AG04449 (cell line): ENCODE data around the gene KCNN1.
"Not testable (repeated sequence)": the region's sequence is repeated elsewhere in the genome, so short reads cannot be mapped to it uniquely, and the experiment has no call there.

Experiments used
- CTCF ChIA-PET: fragments of 350-600 bp; formaldehyde crosslinking; extraction: SDS; loops from one replicate; lab custom pipeline; 2021; ENCODE audit warnings: antibody characterized with exemption; lab: Yijun Ruan, JAX
- POLR2A ChIA-PET: fragments of 400-600, 350-600 bp; formaldehyde crosslinking; extraction: SDS; loops from one replicate; lab custom pipeline; 2020; ENCODE audit warnings: antibody characterized with exemption, inconsistent platforms; lab: Yijun Ruan, JAX
- DNase-seq: peaks from one replicate; pipeline ENCODE4 v3.0.0-alpha.2; 2010; ENCODE audit warnings: low read depth, low spot score
- H3K4me3 ChIP-seq: 2 replicates; pipeline ENCODE4 v1.5.1; 2011; ENCODE audit warnings: low read depth, mild to moderate bottlenecking, control low read depth, low read length
- TF ChIP-seq, protein P1 (sequence below): IDR thresholded peaks from one replicate; pipeline ENCODE4 v1.5.1; 2011; ENCODE audit warnings: mild to moderate bottlenecking, moderate library complexity, low read length, control low read depth, inconsistent platforms; ENCODE audit not compliant: insufficient read depth; ENCODE audit errors: missing control alignments

The KCNN1 gene

GRCh38 chr19:18023622-18024251 lies 56.8 kb downstream of the KCNN1 start:
- CTCF ChIA-PET: interaction anchor here (0.6 to 1.2 kb wide), 5 partner anchors 34 to 137 kb away, joined by 3 to 4 read pairs (median 4); no protein-coding TSS in a partner anchor
- no peak for DNase-seq
- TF ChIP-seq, protein P1, sequence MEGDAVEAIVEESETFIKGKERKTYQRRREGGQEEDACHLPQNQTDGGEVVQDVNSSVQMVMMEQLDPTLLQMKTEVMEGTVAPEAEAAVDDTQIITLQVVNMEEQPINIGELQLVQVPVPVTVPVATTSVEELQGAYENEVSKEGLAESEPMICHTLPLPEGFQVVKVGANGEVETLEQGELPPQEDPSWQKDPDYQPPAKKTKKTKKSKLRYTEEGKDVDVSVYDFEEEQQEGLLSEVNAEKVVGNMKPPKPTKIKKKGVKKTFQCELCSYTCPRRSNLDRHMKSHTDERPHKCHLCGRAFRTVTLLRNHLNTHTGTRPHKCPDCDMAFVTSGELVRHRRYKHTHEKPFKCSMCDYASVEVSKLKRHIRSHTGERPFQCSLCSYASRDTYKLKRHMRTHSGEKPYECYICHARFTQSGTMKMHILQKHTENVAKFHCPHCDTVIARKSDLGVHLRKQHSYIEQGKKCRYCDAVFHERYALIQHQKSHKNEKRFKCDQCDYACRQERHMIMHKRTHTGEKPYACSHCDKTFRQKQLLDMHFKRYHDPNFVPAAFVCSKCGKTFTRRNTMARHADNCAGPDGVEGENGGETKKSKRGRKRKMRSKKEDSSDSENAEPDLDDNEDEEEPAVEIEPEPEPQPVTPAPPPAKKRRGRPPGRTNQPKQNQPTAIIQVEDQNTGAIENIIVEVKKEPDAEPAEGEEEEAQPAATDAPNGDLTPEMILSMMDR: no peak
- H3K4me3 ChIP-seq: no peak overlapping the region
- POLR2A ChIA-PET: interaction anchor here (1.2 kb wide), 1 partner anchor 197 kb away, joined by 3 read pairs; no protein-coding TSS in a partner anchor

DNA sequence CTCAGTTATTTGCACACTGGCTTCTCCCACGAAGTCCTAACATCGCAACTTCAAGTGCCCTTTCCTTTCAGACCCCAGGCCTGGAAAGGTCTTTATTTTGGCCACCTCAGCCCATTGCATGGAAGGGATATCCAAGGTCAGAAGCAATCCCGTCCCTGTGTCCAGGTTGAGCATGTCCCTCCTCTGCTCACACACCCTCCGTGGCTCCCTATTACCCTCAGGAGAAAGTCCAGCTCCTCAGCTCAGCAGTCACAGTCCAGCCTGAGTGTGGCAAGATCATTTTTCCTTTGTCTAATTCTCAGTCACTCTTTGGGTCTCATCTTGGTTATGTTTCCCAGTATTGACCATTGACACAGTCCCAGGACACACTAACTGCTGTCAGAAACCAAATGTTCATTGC lies 60.2 kb downstream of the KCNN1 start:
- ChIA-PET CTCF (interaction anchor here (1.4 to 3.8 kb wide), 2 partner anchors 31 to 86 kb away, joined by 3 to 18 read pairs; no protein-coding TSS in a partner anchor), POLR2A (no interaction called here)
- no peak for DNase-seq
- TF ChIP-seq, protein P1: no peak
- H3K4me3 ChIP-seq: no peak overlapping the region

GRCh38 chr19:18029617-18030338 lies 62.9 kb downstream of the KCNN1 start:
- TF ChIP-seq, protein P1: no peak
- H3K4me3 ChIP-seq: no peak overlapping the region
- DNase-seq: no peak
- POLR2A ChIA-PET: no interaction called here
- CTCF ChIA-PET: interaction anchor here (1.3 to 3.8 kb wide), 4 partner anchors 15 to 31 kb away, joined by 3 to 18 read pairs (median 5); no protein-coding TSS in a partner anchor

GRCh38 chr19:18031401-18031800 lies 64.5 kb downstream of the KCNN1 start:
- CTCF ChIA-PET, POLR2A ChIA-PET: not testable (repeated sequence)

GRCh38 chr19:18032102-18032501 lies 65.2 kb downstream of the KCNN1 start:
- H3K4me3 ChIP-seq, POLR2A ChIA-PET, DNase-seq, CTCF ChIA-PET: not testable (repeated sequence)

More at GRCh38 chr19:18031401-18031800, 64.5 kb downstream of the KCNN1 start:
- DNase-seq, H3K4me3 ChIP-seq: not testable (repeated sequence)

DNA sequence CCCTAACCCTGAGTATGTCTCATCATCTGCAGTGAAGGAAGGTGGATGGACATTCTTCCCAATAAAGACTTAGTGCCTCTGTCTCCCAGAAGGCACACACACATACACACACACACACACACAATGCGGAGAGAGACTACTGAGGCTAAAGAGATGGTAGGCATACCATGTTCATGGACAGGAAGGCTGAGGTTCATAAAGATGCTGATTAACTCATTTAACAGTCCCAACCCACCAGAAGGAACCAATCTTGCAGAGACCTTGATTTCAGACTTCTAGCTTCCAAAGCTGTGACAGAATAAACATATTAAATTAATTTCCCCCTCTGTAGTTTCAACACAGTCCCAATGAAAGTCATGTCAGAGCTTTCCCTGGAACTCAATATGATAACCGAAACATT lies 74.1 kb downstream of the KCNN1 start:
- no peak overlapping the region for H3K4me3 ChIP-seq
- ChIA-PET POLR2A (no interaction called here), CTCF (interaction anchor here (0.9 to 2.3 kb wide), 3 partner anchors 16 to 118 kb away, joined by 3 to 9 read pairs (median 3); no protein-coding TSS in a partner anchor)
- TF ChIP-seq, protein P1: no peak
- DNase-seq: no peak

- H3K4me3 ChIP-seq: no peak overlapping the region
- ChIA-PET CTCF (interaction anchor here (1.7 kb wide), 1 partner anchor 37 kb away, joined by 4 read pairs; no protein-coding TSS in a partner anchor), POLR2A (no interaction called here)
These were observed 76.8 kb downstream of the KCNN1 start for GRCh38 chr19:18043676-18044075.

More at GRCh38 chr19:18043676-18044075, 76.8 kb downstream of the KCNN1 start:
- no peak for DNase-seq
- TF ChIP-seq, protein P1: no peak
